WTC11 (cell line): ENCODE results near the gene ADCY1. TPM values are rescaled to one million over a fixed set of nuclear protein-coding genes. Genes with fewer than 3 reads are reported as not detected.

ENCODE experiments used
- ATAC-seq: fragments of 200-7000 bp; cut with Tn5 transposase; 2 replicates; pipeline ENCODE4 v1.10.0; 2021; ENCODE audit warnings: mild to moderate bottlenecking, moderate library complexity
- CTCF ChIA-PET: fragments of 300-600 bp; sonication (Branson Sonifier 250); formaldehyde crosslinking; loops from one replicate; lab custom pipeline; 2021; ENCODE audit warnings: antibody characterized with exemption; lab: Charles Lee
- POLR2A ChIA-PET: fragments of 350-600 bp; sonication (Branson Sonifier 250); formaldehyde crosslinking; loops from one replicate; lab custom pipeline; 2021; ENCODE audit warnings: antibody characterized with exemption; lab: Charles Lee
- DNase-seq: peaks from one replicate; pipeline ENCODE4 v3.0.0; 2021; ENCODE audit warnings: low spot score
- H3K27ac Mint-ChIP-seq: 2 replicates; pipeline ENCODE4 v1.8.0; 2021; ENCODE audit warnings: mixed read lengths
- H3K27me3 Mint-ChIP-seq: 2 replicates; pipeline ENCODE4 v1.8.0; 2021; ENCODE audit warnings: low read depth, mild to moderate bottlenecking, moderate library complexity, mixed read lengths
- H3K36me3 Mint-ChIP-seq: 2 replicates; pipeline ENCODE4 v1.8.0; 2021; ENCODE audit warnings: mixed read lengths
- H3K4me1 Mint-ChIP-seq: 2 replicates; pipeline ENCODE4 v1.8.0; 2022; ENCODE audit warnings: mixed read lengths
- H3K4me3 Mint-ChIP-seq: 2 replicates; pipeline ENCODE4 v1.8.0; 2021; ENCODE audit warnings: mild to moderate bottlenecking, moderate library complexity, mixed read lengths
- H3K9me3 Mint-ChIP-seq: 2 replicates; pipeline ENCODE4 v1.8.0; 2021; ENCODE audit warnings: mixed read lengths
- ARID4B ChIP-seq: sonication (generic); formaldehyde crosslinking; IDR thresholded peaks from 2 replicates; pipeline ENCODE4 v1.8.0; 2023; ENCODE audit warnings: missing genetic modification reagents, mild to moderate bottlenecking, borderline replicate concordance
- ATF1 ChIP-seq: sonication (generic); formaldehyde crosslinking; IDR thresholded peaks from 2 replicates; pipeline ENCODE4 v1.8.1; 2023; ENCODE audit warnings: mild to moderate bottlenecking, moderate library complexity, missing genetic modification reagents
- ATF2 ChIP-seq: sonication (generic); formaldehyde crosslinking; IDR thresholded peaks from 2 replicates; pipeline ENCODE4 v1.8.1; 2022; ENCODE audit warnings: low read depth, missing genetic modification reagents, borderline replicate concordance
- ATF3 ChIP-seq: sonication (generic); formaldehyde crosslinking; conservative IDR thresholded peaks from 2 replicates; pipeline ENCODE4 v1.8.1; 2022; ENCODE audit warnings: mild to moderate bottlenecking, missing genetic modification reagents
- ESRRA ChIP-seq: sonication (generic); formaldehyde crosslinking; IDR thresholded peaks from 2 replicates; pipeline ENCODE4 v1.8.1; 2022; ENCODE audit warnings: mild to moderate bottlenecking, missing genetic modification reagents, borderline replicate concordance
- FOXJ3 ChIP-seq: sonication (generic); formaldehyde crosslinking; IDR thresholded peaks from 2 replicates; pipeline ENCODE4 v1.9.0; 2021; ENCODE audit warnings: missing genetic modification reagents, mild to moderate bottlenecking, borderline replicate concordance
- GRHL2 ChIP-seq: fragments of 250-450 bp; sonication (Bioruptor Pico); IDR thresholded peaks from 2 replicates; pipeline ENCODE4 v1.8.0; 2022; ENCODE audit warnings: mild to moderate bottlenecking, moderate library complexity; ENCODE audit not compliant: insufficient replicate concordance, severe bottlenecking
- HMGA2 ChIP-seq: fragments of 250-450 bp; sonication (Bioruptor Pico); IDR thresholded peaks from 2 replicates; pipeline ENCODE4 v1.4.0; 2021; ENCODE audit warnings: mild to moderate bottlenecking, moderate library complexity
- IRF2 ChIP-seq: sonication (generic); formaldehyde crosslinking; IDR thresholded peaks from 2 replicates; pipeline ENCODE4 v1.8.0; 2022; ENCODE audit warnings: low read depth, missing genetic modification reagents, borderline replicate concordance
- RORB ChIP-seq: fragments of 250-450 bp; sonication (Bioruptor Pico); IDR thresholded peaks from 2 replicates; pipeline ENCODE4 v1.9.0; 2021; ENCODE audit warnings: mild to moderate bottlenecking
- TCF7 ChIP-seq: sonication (generic); formaldehyde crosslinking; IDR thresholded peaks from 2 replicates; pipeline ENCODE4 v1.8.0; 2022; ENCODE audit warnings: mild to moderate bottlenecking, low read depth, missing genetic modification reagents, moderate library complexity
- TEAD4 ChIP-seq: sonication (generic); formaldehyde crosslinking; IDR thresholded peaks from 2 replicates; pipeline ENCODE4 v1.8.0; 2022; ENCODE audit warnings: mild to moderate bottlenecking, missing genetic modification reagents
- ZBTB43 ChIP-seq: sonication (generic); formaldehyde crosslinking; IDR thresholded peaks from 2 replicates; pipeline ENCODE4 v1.8.1; 2023; ENCODE audit warnings: mild to moderate bottlenecking, missing genetic modification reagents
- ZNF219 ChIP-seq: sonication (generic); formaldehyde crosslinking; IDR thresholded peaks from 2 replicates; pipeline ENCODE4 v1.8.0; 2023; ENCODE audit warnings: missing genetic modification reagents, mild to moderate bottlenecking, borderline replicate concordance
- ZNF281 ChIP-seq: sonication (generic); formaldehyde crosslinking; IDR thresholded peaks from 2 replicates; pipeline ENCODE4 v1.8.0; 2023; ENCODE audit warnings: mild to moderate bottlenecking, missing genetic modification reagents
- ZNF512 ChIP-seq: sonication (generic); formaldehyde crosslinking; IDR thresholded peaks from 2 replicates; pipeline ENCODE4 v1.8.1; 2022; ENCODE audit warnings: missing genetic modification reagents, borderline replicate concordance
- total RNA-seq: library from RNA; stranded (reverse); gene quantifications from 3 replicates; pipeline ENCODE4 v1.2.3, GENCODE V29; 2021

The ADCY1 gene
- total RNA-seq, 1 experiment from 2014 or later = 29.0 TPM

- TF ChIP-seq IRF2 (CRISPR knock-in tag) (no peak), TCF7 (no peak), ATF3 (CRISPR knock-in tag) (no peak), RORB (no peak)
- TF ChIP-seq, all 79 proteins: peak for 0
Observed at GRCh38 chr7:45688382-45688781, 114.2 kb downstream of the ADCY1 start (continued).

- ATAC-seq (no peak), DNase-seq (no peak)
- Mint-ChIP-seq H3K36me3 (peaks cover 14% of the 10 kb centered on the region; the same call in 1 of the 2 replicates), H3K4me1 (0 out of 2 replicates have a peak, but pooled peaks cover 2% of the 10 kb centered on the region), H3K27ac (peak overlapping the region; percentile 68; the same call in 1 of the 2 replicates), H3K4me3 (no peak overlapping the region)
- POLR2A ChIA-PET = no interaction called here
- TF ChIP-seq ZNF512 (CRISPR knock-in tag) (no peak), ZNF219 (CRISPR knock-in tag) (no peak), ARID4B (CRISPR knock-in tag) (no peak), TEAD4 (no peak)
- TF ChIP-seq, all 79 proteins: peak for 0
- H3K27me3 Mint-ChIP-seq = no peaks in the 10 kb centered on the region
- no peaks in the 10 kb centered on the region for H3K9me3 Mint-ChIP-seq
- CTCF ChIA-PET = no interaction called here
Observed at GRCh38 chr7:45689011-45689796, 115.0 kb downstream of the ADCY1 start.

- ATAC-seq (no peak), DNase-seq (peak; percentile 4)
- ChIA-PET CTCF (no interaction called here), POLR2A (no interaction called here)
- H3K36me3 Mint-ChIP-seq = peaks cover 14% of the 10 kb centered on the region; the same call in 1 of the 2 replicates
- H3K4me3 Mint-ChIP-seq = no peak overlapping the region
- peak overlapping the region; percentile 68; the same call in 1 of the 2 replicates for H3K27ac Mint-ChIP-seq
- no peaks in the 10 kb centered on the region for H3K27me3 Mint-ChIP-seq
- no peaks in the 10 kb centered on the region for H3K9me3 Mint-ChIP-seq
- H3K4me1 Mint-ChIP-seq = no peaks in the 10 kb centered on the region
- TF ChIP-seq ATF1 (CRISPR knock-in tag) (no peak), ATF2 (CRISPR knock-in tag) (no peak), ZNF281 (no peak), FOXJ3 (CRISPR knock-in tag) (no peak), RORB (no peak), IRF2 (CRISPR knock-in tag) (no peak), ZBTB43 (CRISPR knock-in tag) (no peak), ATF3 (CRISPR knock-in tag) (no peak), HMGA2 (CRISPR knock-in tag) (no peak), GRHL2 (no peak), ESRRA (CRISPR knock-in tag) (no peak)
Observed at GRCh38 chr7:45689797-45690761, 115.9 kb downstream of the ADCY1 start.
